ENCODE data around the gene PXK. TPM values are rescaled to one million over a fixed set of nuclear protein-coding genes. Genes with fewer than 3 reads are reported as not detected.

PXK gene
- total and polyA plus RNA-seq, 10 of the 15 experiments (the other 5 are each of a cell fraction or from before 2014, with no cell fraction given) = 8.4 to 38.0 (median 27.6) TPM

DNA sequence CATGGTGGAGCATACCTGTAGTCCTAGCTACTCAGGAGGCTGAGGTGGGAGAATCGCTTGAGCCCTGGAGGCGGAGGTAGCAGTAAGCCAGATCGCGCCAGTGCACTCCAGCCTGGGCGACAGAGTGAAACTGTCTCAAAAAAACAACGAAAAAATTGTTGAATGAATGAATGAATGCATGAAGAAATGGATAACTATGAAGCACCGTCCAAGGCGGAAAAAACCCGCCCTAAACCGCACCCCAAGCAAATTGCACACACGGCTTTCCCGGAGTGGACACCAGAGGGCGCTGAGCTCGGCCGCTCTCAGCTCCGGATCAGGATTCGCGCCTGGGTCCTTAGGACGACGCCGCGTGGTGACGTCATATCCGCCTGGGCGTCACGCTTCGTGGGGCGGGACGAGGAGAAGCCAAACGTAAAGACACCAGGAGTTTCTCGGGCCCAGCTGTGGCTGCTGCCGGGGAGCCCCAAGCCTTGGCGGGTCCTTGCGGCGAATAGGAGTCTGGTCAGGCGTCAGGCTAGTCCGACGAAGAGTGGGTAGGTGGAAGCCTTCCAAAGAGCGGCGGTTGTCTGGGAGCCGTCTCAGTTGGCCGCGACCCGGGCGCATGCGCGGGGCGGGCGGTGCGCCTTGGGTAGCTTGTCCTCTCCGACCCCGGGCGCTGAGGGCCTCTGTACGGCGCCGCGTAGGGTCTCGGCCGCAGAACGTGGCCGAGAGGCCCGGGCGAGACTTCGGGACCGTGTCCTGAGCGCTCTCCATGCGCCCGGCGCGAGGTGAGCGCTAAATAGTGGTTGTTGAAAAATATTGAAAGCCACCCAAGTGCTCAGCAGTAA lies 26.6 kb upstream of the PXK start, which contains the start of the genes HTD2 and RPP14 (continued):
- TF ChIP-seq, protein P1, sequence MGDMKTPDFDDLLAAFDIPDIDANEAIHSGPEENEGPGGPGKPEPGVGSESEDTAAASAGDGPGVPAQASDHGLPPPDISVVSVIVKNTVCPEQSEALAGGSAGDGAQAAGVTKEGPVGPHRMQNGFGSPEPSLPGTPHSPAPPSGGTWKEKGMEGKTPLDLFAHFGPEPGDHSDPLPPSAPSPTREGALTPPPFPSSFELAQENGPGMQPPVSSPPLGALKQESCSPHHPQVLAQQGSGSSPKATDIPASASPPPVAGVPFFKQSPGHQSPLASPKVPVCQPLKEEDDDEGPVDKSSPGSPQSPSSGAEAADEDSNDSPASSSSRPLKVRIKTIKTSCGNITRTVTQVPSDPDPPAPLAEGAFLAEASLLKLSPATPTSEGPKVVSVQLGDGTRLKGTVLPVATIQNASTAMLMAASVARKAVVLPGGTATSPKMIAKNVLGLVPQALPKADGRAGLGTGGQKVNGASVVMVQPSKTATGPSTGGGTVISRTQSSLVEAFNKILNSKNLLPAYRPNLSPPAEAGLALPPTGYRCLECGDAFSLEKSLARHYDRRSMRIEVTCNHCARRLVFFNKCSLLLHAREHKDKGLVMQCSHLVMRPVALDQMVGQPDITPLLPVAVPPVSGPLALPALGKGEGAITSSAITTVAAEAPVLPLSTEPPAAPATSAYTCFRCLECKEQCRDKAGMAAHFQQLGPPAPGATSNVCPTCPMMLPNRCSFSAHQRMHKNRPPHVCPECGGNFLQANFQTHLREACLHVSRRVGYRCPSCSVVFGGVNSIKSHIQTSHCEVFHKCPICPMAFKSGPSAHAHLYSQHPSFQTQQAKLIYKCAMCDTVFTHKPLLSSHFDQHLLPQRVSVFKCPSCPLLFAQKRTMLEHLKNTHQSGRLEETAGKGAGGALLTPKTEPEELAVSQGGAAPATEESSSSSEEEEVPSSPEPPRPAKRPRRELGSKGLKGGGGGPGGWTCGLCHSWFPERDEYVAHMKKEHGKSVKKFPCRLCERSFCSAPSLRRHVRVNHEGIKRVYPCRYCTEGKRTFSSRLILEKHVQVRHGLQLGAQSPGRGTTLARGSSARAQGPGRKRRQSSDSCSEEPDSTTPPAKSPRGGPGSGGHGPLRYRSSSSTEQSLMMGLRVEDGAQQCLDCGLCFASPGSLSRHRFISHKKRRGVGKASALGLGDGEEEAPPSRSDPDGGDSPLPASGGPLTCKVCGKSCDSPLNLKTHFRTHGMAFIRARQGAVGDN (IDR thresholded peaks at IDR 0.05) = peak; percentile 67; the same call in 1 of the 2 replicates
- TF ChIP-seq NRF1 (conservative IDR thresholded peaks at IDR 0.05; ENCODE audit: low read depth, low read length) (peak; percentile 80), BRCA1 (IDR thresholded peaks at IDR 0.05; ENCODE audit: low read depth, low read length) (no peak), ZNF384 (IDR thresholded peaks at IDR 0.05; ENCODE audit: borderline replicate concordance, low read depth, low read length) (no peak), NFYB (IDR thresholded peaks at IDR 0.05; ENCODE audit: insufficient read depth, low read depth, low read length) (no peak; the same call in 1 of the 2 replicates), SREBF2 (IDR thresholded peaks at IDR 0.05; ENCODE audit: low read length) (peak; percentile 37; the same call in 1 of the 2 replicates), HCFC1 (IDR thresholded peaks at IDR 0.05; ENCODE audit: low read length) (peak; percentile 69), POLR2AphosphoS2 (IDR thresholded peaks at IDR 0.05; ENCODE audit: low read depth, low read length) (peak; percentile 60; the same call in 1 of the 2 replicates), POLR2AphosphoS5 (IDR thresholded peaks at IDR 0.05; ENCODE audit: low read length) (peak; percentile 81; the same call in 1 of the 2 replicates), CEBPZ (IDR thresholded peaks at IDR 0.05; ENCODE audit: low read depth, low read length) (no peak), ZSCAN29 (IDR thresholded peaks at IDR 0.05) (peak; percentile 100), JUND (IDR thresholded peaks at IDR 0.05; ENCODE audit: low read depth, low read length) (peak; percentile 93), NR2C2 (IDR thresholded peaks at IDR 0.05; ENCODE audit: borderline replicate concordance, control insufficient read depth, insufficient read length, low read depth) (no peak), KDM1A (IDR thresholded peaks at IDR 0.05; ENCODE audit: borderline replicate concordance) (no peak)
- TF ChIP-seq, protein P2, sequence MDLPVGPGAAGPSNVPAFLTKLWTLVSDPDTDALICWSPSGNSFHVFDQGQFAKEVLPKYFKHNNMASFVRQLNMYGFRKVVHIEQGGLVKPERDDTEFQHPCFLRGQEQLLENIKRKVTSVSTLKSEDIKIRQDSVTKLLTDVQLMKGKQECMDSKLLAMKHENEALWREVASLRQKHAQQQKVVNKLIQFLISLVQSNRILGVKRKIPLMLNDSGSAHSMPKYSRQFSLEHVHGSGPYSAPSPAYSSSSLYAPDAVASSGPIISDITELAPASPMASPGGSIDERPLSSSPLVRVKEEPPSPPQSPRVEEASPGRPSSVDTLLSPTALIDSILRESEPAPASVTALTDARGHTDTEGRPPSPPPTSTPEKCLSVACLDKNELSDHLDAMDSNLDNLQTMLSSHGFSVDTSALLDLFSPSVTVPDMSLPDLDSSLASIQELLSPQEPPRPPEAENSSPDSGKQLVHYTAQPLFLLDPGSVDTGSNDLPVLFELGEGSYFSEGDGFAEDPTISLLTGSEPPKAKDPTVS (IDR thresholded peaks at IDR 0.05; ENCODE audit: low read depth, low read length) = no peak
- TF ChIP-seq, protein P3, sequence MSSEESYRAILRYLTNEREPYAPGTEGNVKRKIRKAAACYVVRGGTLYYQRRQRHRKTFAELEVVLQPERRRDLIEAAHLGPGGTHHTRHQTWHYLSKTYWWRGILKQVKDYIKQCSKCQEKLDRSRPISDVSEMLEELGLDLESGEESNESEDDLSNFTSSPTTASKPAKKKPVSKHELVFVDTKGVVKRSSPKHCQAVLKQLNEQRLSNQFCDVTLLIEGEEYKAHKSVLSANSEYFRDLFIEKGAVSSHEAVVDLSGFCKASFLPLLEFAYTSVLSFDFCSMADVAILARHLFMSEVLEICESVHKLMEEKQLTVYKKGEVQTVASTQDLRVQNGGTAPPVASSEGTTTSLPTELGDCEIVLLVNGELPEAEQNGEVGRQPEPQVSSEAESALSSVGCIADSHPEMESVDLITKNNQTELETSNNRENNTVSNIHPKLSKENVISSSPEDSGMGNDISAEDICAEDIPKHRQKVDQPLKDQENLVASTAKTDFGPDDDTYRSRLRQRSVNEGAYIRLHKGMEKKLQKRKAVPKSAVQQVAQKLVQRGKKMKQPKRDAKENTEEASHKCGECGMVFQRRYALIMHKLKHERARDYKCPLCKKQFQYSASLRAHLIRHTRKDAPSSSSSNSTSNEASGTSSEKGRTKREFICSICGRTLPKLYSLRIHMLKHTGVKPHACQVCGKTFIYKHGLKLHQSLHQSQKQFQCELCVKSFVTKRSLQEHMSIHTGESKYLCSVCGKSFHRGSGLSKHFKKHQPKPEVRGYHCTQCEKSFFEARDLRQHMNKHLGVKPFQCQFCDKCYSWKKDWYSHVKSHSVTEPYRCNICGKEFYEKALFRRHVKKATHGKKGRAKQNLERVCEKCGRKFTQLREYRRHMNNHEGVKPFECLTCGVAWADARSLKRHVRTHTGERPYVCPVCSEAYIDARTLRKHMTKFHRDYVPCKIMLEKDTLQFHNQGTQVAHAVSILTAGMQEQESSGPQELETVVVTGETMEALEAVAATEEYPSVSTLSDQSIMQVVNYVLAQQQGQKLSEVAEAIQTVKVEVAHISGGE (CRISPR knock-in tag; IDR thresholded peaks at IDR 0.05) = 0 out of 2 replicates have a peak, but pooled peaks have one; percentile 6
